Activated B cell treated with CpG ODN at 0.5 μM for 24 hours (primary cell): Measurements from ENCODE around the gene FOXP1. TPM values are rescaled to one million over a fixed set of nuclear protein-coding genes. Genes with fewer than 3 reads are reported as not detected.

Experiments
- ATAC-seq: fragments of 200-7000 bp; cut with Tn5 transposase; one replicate; pipeline ENCODE4 v1.10.0; 2021; ENCODE audit warnings: low read depth, mild to moderate bottlenecking, moderate library complexity
- CTCF ChIA-PET: fragments of 350-600 bp; sonication (Branson Sonifier 250); formaldehyde crosslinking; loops from one replicate; lab custom pipeline; 2021; ENCODE audit warnings: antibody characterized with exemption; lab: Charles Lee
- POLR2A ChIA-PET: fragments of 350-600 bp; sonication (Branson Sonifier 250); formaldehyde crosslinking; loops from one replicate; lab custom pipeline; 2021; ENCODE audit warnings: antibody characterized with exemption; lab: Charles Lee
- DNase-seq: peaks from one replicate; pipeline ENCODE4 v3.0.0; 2022
- H3K27ac Mint-ChIP-seq: one replicate; pipeline ENCODE4 v1.8.0; 2020; ENCODE audit warnings: mixed read lengths
- H3K27me3 Mint-ChIP-seq: one replicate; pipeline ENCODE4 v1.8.0; 2021; ENCODE audit warnings: mixed read lengths
- H3K36me3 Mint-ChIP-seq: one replicate; pipeline ENCODE4 v1.8.0; 2021; ENCODE audit warnings: low read depth, mixed read lengths
- H3K4me1 Mint-ChIP-seq: one replicate; pipeline ENCODE4 v1.8.0; 2021; ENCODE audit warnings: mixed read lengths
- H3K4me3 Mint-ChIP-seq: one replicate; pipeline ENCODE4 v1.8.0; 2020; ENCODE audit warnings: mild to moderate bottlenecking, mixed read lengths
- H3K9me3 Mint-ChIP-seq: one replicate; pipeline ENCODE4 v1.8.0; 2020; ENCODE audit warnings: mixed read lengths
- intact Hi-C: fragments of 100-400 bp; cut with micrococcal nuclease; formaldehyde crosslinking; loops from one replicate; pipeline ENCODE4 v1.15.1; 2024
- total RNA-seq: library from RNA; stranded (reverse); gene quantifications from 2 replicates; pipeline ENCODE4 v1.2.3, GENCODE V29; 2022
- TF ChIP-seq, protein P1 (sequence below): fragments of 200-600 bp; IDR thresholded peaks from one replicate; pipeline ENCODE4 v1.8.0; 2022; ENCODE audit warnings: antibody characterized with exemption, mild to moderate bottlenecking

The FOXP1 gene
- total RNA-seq, 1 donor from 2014 or later, result 563 TPM

GRCh38 chr3:71591101-71591500 is 7.6 kb upstream of the FOXP1 start:
- ChIA-PET CTCF (no interaction called here), POLR2A (no interaction called here)
- TF ChIP-seq, protein P1, sequence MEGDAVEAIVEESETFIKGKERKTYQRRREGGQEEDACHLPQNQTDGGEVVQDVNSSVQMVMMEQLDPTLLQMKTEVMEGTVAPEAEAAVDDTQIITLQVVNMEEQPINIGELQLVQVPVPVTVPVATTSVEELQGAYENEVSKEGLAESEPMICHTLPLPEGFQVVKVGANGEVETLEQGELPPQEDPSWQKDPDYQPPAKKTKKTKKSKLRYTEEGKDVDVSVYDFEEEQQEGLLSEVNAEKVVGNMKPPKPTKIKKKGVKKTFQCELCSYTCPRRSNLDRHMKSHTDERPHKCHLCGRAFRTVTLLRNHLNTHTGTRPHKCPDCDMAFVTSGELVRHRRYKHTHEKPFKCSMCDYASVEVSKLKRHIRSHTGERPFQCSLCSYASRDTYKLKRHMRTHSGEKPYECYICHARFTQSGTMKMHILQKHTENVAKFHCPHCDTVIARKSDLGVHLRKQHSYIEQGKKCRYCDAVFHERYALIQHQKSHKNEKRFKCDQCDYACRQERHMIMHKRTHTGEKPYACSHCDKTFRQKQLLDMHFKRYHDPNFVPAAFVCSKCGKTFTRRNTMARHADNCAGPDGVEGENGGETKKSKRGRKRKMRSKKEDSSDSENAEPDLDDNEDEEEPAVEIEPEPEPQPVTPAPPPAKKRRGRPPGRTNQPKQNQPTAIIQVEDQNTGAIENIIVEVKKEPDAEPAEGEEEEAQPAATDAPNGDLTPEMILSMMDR, result no peak
- Mint-ChIP-seq H3K36me3 (no peaks in the 10 kb centered on the region), H3K4me3 (no peak overlapping the region), H3K27me3 (peaks cover 3% of the 10 kb centered on the region), H3K4me1 (peaks cover 15% of the 10 kb centered on the region), H3K9me3 (no peaks in the 10 kb centered on the region), H3K27ac (no peak overlapping the region)
- intact Hi-C loops, result no loop called here
- no peak for ATAC-seq
- DNase-seq, result no peak

DNA sequence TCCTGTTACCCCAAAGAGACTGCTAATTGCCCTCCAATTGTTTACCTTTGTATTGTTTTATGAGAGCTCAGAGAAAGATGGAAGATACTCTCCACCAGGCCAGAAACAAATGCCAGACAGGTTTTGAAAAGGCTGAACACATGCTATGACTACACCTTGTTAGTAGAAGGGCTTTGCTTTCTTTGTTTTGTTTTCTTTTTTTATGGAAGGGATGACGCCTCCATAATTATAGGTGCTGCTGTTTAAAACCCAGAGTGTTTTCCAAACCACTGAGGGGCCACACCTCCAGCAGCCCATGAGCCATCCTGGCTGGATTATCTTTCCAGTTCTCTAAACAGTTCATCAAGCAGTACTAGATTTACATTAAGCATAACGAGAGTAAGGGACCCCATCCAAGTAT is 5.6 kb upstream of the FOXP1 start:
- Mint-ChIP-seq H3K9me3 (no peaks in the 10 kb centered on the region), H3K4me3 (no peak overlapping the region), H3K27ac (no peak overlapping the region), H3K36me3 (peaks cover 2% of the 10 kb centered on the region), H3K27me3 (no peaks in the 10 kb centered on the region), H3K4me1 (peaks cover 35% of the 10 kb centered on the region)
- ATAC-seq (no peak), DNase-seq (no peak)
- intact Hi-C loops, result loop anchor here (10.0 kb wide), 2 partner anchors 614 to 814 kb away; no protein-coding TSS in a partner anchor
- ChIA-PET POLR2A (no interaction called here), CTCF (interaction anchor here (1.4 kb wide), 1 partner anchor 1039 kb away, joined by 4 read pairs; no protein-coding TSS in a partner anchor)
- TF ChIP-seq, protein P1, result no peak

DNA sequence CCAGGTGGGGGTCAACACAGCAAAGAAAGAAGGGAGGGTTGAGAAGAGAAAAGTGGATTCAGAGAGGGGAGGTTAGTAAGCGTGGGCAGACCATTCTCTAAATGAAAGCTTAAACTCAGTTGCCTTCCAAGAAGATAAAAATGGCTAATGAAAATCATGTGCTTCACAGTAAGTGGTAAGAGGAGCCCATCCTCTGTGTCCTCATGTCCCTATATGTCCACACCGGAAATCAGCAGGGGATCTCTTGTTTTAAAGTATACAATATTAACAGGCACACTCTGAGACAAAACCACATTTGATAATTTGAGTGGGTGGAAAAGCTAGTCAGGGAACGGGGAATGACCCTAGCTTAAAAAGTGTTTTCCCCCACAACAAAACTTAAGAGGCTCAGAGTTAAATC is 4.4 kb upstream of the FOXP1 start:
- CTCF ChIA-PET, result interaction anchor here (0.7 to 1.8 kb wide), 2 partner anchors 528 to 1038 kb away, joined by 3 to 11 read pairs; no protein-coding TSS in a partner anchor
- TF ChIP-seq, protein P1, result no peak
- Mint-ChIP-seq H3K4me1 (peaks cover 35% of the 10 kb centered on the region), H3K27me3 (no peaks in the 10 kb centered on the region), H3K36me3 (peaks cover 5% of the 10 kb centered on the region), H3K4me3 (no peak overlapping the region), H3K9me3 (no peaks in the 10 kb centered on the region), H3K27ac (no peak overlapping the region)
- POLR2A ChIA-PET, result no interaction called here
- intact Hi-C loops, result loop anchor here (2.0 to 10.0 kb wide), 6 partner anchors 65 to 1467 kb away; no protein-coding TSS in a partner anchor
- ATAC-seq (no peak), DNase-seq (no peak)

DNA sequence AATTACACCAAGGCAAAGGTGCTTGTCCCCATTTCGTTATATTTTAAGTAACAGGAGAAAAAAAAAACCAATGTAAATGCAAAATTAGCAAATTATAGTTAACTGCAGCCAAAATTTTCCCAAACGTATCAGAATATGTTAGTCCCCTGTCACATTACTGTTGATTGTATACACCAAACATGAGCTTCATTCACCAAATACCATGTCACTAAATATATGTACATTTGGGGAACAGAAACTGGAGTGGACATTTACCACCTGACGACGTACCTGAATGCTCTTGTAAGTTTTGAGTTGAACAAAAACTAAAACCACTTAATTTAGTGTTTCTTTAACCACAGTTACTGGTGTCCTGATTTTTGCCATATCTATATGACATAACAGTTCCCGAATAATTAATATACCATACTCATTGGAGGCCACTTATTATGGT is 3.3 kb upstream of the FOXP1 start:
- no peaks in the 10 kb centered on the region for H3K9me3 Mint-ChIP-seq
- ATAC-seq (no peak), DNase-seq (no peak)
- H3K4me1 Mint-ChIP-seq, result peaks cover 38% of the 10 kb centered on the region
- no peak overlapping the region for H3K4me3 Mint-ChIP-seq
- TF ChIP-seq, protein P1, result no peak
- peak overlapping the region; percentile 8 for H3K27ac Mint-ChIP-seq
- CTCF ChIA-PET, result interaction anchor here (0.6 to 2.0 kb wide), 5 partner anchors 32 to 1037 kb away, joined by 3 to 15 read pairs (median 3); no protein-coding TSS in a partner anchor
- no peaks in the 10 kb centered on the region for H3K27me3 Mint-ChIP-seq
- POLR2A ChIA-PET, result interaction anchor here (0.5 to 6.0 kb wide), 5 partner anchors 197 to 886 kb away, joined by 3 to 103 read pairs (median 4); no protein-coding TSS in a partner anchor
- intact Hi-C loops, result loop anchor here (1.0 to 10.0 kb wide), 11 partner anchors 64 to 1466 kb away; no protein-coding TSS in a partner anchor
- H3K36me3 Mint-ChIP-seq, result peaks cover 12% of the 10 kb centered on the region
